HFFc6 (cell line): ENCODE results near the gene TMEM184A. TPM values are rescaled to one million over a fixed set of nuclear protein-coding genes. Genes with fewer than 3 reads are reported as not detected.

Experiments used
- DNase-seq: peaks from one replicate; pipeline ENCODE4 v3.0.0-alpha.2; 2018
- H3K27ac Mint-ChIP-seq: 2 replicates; pipeline ENCODE4 v1.8.0; 2020; ENCODE audit warnings: mild to moderate bottlenecking, mixed read lengths
- H3K27me3 Mint-ChIP-seq: 2 replicates; pipeline ENCODE4 v1.8.0; 2021; ENCODE audit warnings: mild to moderate bottlenecking, moderate library complexity, mixed read lengths; ENCODE audit not compliant: insufficient read depth
- H3K36me3 Mint-ChIP-seq: 2 replicates; pipeline ENCODE4 v1.8.0; 2021; ENCODE audit warnings: low read depth, mixed read lengths
- H3K4me1 Mint-ChIP-seq: 2 replicates; pipeline ENCODE4 v1.8.0; 2020; ENCODE audit warnings: low read depth, mixed read lengths
- H3K4me3 Mint-ChIP-seq: 2 replicates; pipeline ENCODE4 v1.8.0; 2020; ENCODE audit warnings: mild to moderate bottlenecking, moderate library complexity, mixed read lengths
- H3K9me3 Mint-ChIP-seq: 2 replicates; pipeline ENCODE4 v1.8.0; 2020; ENCODE audit warnings: mild to moderate bottlenecking, mixed read lengths
- CTCF ChIP-seq: fragments of 200-600 bp; sonication (generic); IDR thresholded peaks from 2 replicates; pipeline ENCODE4 v1.5.0; 2021; ENCODE audit warnings: antibody characterized with exemption, mild to moderate bottlenecking
- total RNA-seq, 6 experiments: library from RNA; stranded (reverse); fragmentation: NEBNext Ultra II Directional; extraction: Animal tissue kit (Norgen Biotek cat#: 25700); gene quantifications; 2 replicates in 1 of 6; 3 replicates in 5 of 6; pipeline ENCODE4 v1.2.3, GENCODE V29; 2021

Gene TMEM184A
- total RNA-seq, 6 experiments from 2014 or later, result 0.79 to 2.0 (median 1.5) TPM

GRCh38 chr7:1512781-1513656, 43.0 kb downstream of the TMEM184A start:
- H3K4me3 Mint-ChIP-seq, result peak overlapping the region; percentile 26; the same call in 1 of the 2 replicates
- H3K4me1 Mint-ChIP-seq, result peaks cover 27% of the 10 kb centered on the region
- peak overlapping the region; percentile 69 for H3K27ac Mint-ChIP-seq
- peak; percentile 79 for DNase-seq
- no peaks in the 10 kb centered on the region for H3K36me3 Mint-ChIP-seq
- no peaks in the 10 kb centered on the region; the same call in 1 of the 2 replicates for H3K9me3 Mint-ChIP-seq
- H3K27me3 Mint-ChIP-seq, result peaks cover 6% of the 10 kb centered on the region; the same call in 1 of the 2 replicates
- no peak for TF ChIP-seq CTCF

GRCh38 chr7:1511444-1512422, 44.3 kb downstream of the TMEM184A start:
- no peak for DNase-seq
- peaks cover 6% of the 10 kb centered on the region; the same call in 1 of the 2 replicates for H3K27me3 Mint-ChIP-seq
- no peaks in the 10 kb centered on the region for H3K36me3 Mint-ChIP-seq
- TF ChIP-seq CTCF, result no peak
- H3K4me3 Mint-ChIP-seq, result no peak overlapping the region
- peaks cover 35% of the 10 kb centered on the region for H3K4me1 Mint-ChIP-seq
- no peak overlapping the region for H3K27ac Mint-ChIP-seq
- no peaks in the 10 kb centered on the region for H3K9me3 Mint-ChIP-seq

DNA sequence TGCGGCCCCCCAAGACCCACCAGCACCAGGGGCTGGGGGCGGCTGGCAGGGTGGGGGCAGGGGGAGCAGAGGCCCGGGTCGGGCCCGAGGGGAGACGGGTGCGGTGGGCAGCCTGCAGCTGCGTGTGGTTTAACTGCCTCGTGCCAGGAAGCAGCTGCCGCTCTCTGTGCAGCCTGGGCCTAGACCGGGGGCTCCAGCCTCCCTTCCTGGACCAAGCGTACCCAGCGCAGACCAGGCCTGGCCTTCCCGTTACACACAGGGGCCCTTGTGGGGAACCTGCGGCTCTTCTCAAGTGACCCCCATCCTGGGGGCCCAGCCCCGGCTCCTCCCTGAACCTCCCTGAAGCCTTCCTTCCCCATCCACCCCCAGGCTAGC, 45.2 kb downstream of the TMEM184A start:
- no peak for TF ChIP-seq CTCF
- Mint-ChIP-seq H3K4me1 (peaks cover 30% of the 10 kb centered on the region), H3K9me3 (no peaks in the 10 kb centered on the region), H3K36me3 (no peaks in the 10 kb centered on the region), H3K27me3 (peaks cover 4% of the 10 kb centered on the region; the same call in 1 of the 2 replicates), H3K27ac (no peak overlapping the region), H3K4me3 (no peak overlapping the region)
- no peak for DNase-seq

- Mint-ChIP-seq H3K9me3 (no peaks in the 10 kb centered on the region), H3K27me3 (peaks cover 4% of the 10 kb centered on the region; the same call in 1 of the 2 replicates), H3K27ac (no peak overlapping the region), H3K4me1 (peaks cover 21% of the 10 kb centered on the region), H3K36me3 (no peaks in the 10 kb centered on the region), H3K4me3 (no peak overlapping the region)
- no peak for TF ChIP-seq CTCF
- DNase-seq, result no peak
Observed at GRCh38 chr7:1509226-1509625, 46.8 kb downstream of the TMEM184A start.

- Mint-ChIP-seq H3K4me1 (peaks cover 15% of the 10 kb centered on the region), H3K36me3 (no peaks in the 10 kb centered on the region), H3K27me3 (peaks cover 4% of the 10 kb centered on the region; the same call in 1 of the 2 replicates), H3K4me3 (no peak overlapping the region), H3K9me3 (no peaks in the 10 kb centered on the region), H3K27ac (no peak overlapping the region)
- no peak for DNase-seq
- no peak for TF ChIP-seq CTCF
Observed at GRCh38 chr7:1508277-1508758, 47.7 kb downstream of the TMEM184A start.
